WTC11 (cell line): ENCODE measurements around the gene RPN1. TPM values are rescaled to one million over a fixed set of nuclear protein-coding genes. Genes with fewer than 3 reads are reported as not detected.

Source experiments
- ATAC-seq: fragments of 200-7000 bp; cut with Tn5 transposase; 2 replicates; pipeline ENCODE4 v1.10.0; 2021; ENCODE audit warnings: mild to moderate bottlenecking, moderate library complexity
- CTCF ChIA-PET: fragments of 300-600 bp; sonication (Branson Sonifier 250); formaldehyde crosslinking; loops from one replicate; lab custom pipeline; 2021; ENCODE audit warnings: antibody characterized with exemption; lab: Charles Lee
- POLR2A ChIA-PET: fragments of 350-600 bp; sonication (Branson Sonifier 250); formaldehyde crosslinking; loops from one replicate; lab custom pipeline; 2021; ENCODE audit warnings: antibody characterized with exemption; lab: Charles Lee
- DNase-seq: peaks from one replicate; pipeline ENCODE4 v3.0.0; 2021; ENCODE audit warnings: low spot score
- H3K27ac Mint-ChIP-seq: 2 replicates; pipeline ENCODE4 v1.8.0; 2021; ENCODE audit warnings: mixed read lengths
- H3K27me3 Mint-ChIP-seq: 2 replicates; pipeline ENCODE4 v1.8.0; 2021; ENCODE audit warnings: low read depth, mild to moderate bottlenecking, moderate library complexity, mixed read lengths
- H3K36me3 Mint-ChIP-seq: 2 replicates; pipeline ENCODE4 v1.8.0; 2021; ENCODE audit warnings: mixed read lengths
- H3K4me1 Mint-ChIP-seq: 2 replicates; pipeline ENCODE4 v1.8.0; 2022; ENCODE audit warnings: mixed read lengths
- H3K4me3 Mint-ChIP-seq: 2 replicates; pipeline ENCODE4 v1.8.0; 2021; ENCODE audit warnings: mild to moderate bottlenecking, moderate library complexity, mixed read lengths
- H3K9me3 Mint-ChIP-seq: 2 replicates; pipeline ENCODE4 v1.8.0; 2021; ENCODE audit warnings: mixed read lengths
- ARID4B ChIP-seq: sonication (generic); formaldehyde crosslinking; IDR thresholded peaks from 2 replicates; pipeline ENCODE4 v1.8.0; 2023; ENCODE audit warnings: missing genetic modification reagents, mild to moderate bottlenecking, borderline replicate concordance
- EMX1 ChIP-seq: fragments of 250-450 bp; sonication (Bioruptor Pico); IDR thresholded peaks from 2 replicates; pipeline ENCODE4 v1.8.0; 2021; ENCODE audit warnings: mild to moderate bottlenecking
- ETV6 ChIP-seq: sonication (generic); formaldehyde crosslinking; IDR thresholded peaks from 2 replicates; pipeline ENCODE4 v1.8.1; 2022; ENCODE audit warnings: mild to moderate bottlenecking, missing genetic modification reagents
- FOXK1 ChIP-seq: sonication (generic); formaldehyde crosslinking; IDR thresholded peaks from 2 replicates; pipeline ENCODE4 v1.8.0; 2022; ENCODE audit warnings: mild to moderate bottlenecking, moderate library complexity, missing genetic modification reagents
- GABPB1 ChIP-seq: sonication (generic); formaldehyde crosslinking; IDR thresholded peaks from 2 replicates; pipeline ENCODE4 v1.8.1; 2023; ENCODE audit warnings: mild to moderate bottlenecking, missing genetic modification reagents
- GRHL2 ChIP-seq: fragments of 250-450 bp; sonication (Bioruptor Pico); IDR thresholded peaks from 2 replicates; pipeline ENCODE4 v1.8.0; 2022; ENCODE audit warnings: mild to moderate bottlenecking, moderate library complexity; ENCODE audit not compliant: insufficient replicate concordance, severe bottlenecking
- JAZF1 ChIP-seq: fragments of 250-450 bp; sonication (Bioruptor Pico); IDR thresholded peaks from 2 replicates; pipeline ENCODE4 v1.9.0; 2021; ENCODE audit warnings: moderate library complexity, mild to moderate bottlenecking, inconsistent platforms
- MYBL2 ChIP-seq: sonication (generic); formaldehyde crosslinking; IDR thresholded peaks from 2 replicates; pipeline ENCODE4 v1.8.1; 2023; ENCODE audit warnings: mild to moderate bottlenecking, moderate library complexity, missing genetic modification reagents
- NR2C2 ChIP-seq: sonication (generic); formaldehyde crosslinking; IDR thresholded peaks from 2 replicates; pipeline ENCODE4 v1.8.0; 2022; ENCODE audit warnings: mild to moderate bottlenecking, missing genetic modification reagents
- PREB ChIP-seq: sonication (generic); formaldehyde crosslinking; IDR thresholded peaks from 2 replicates; pipeline ENCODE4 v1.8.1; 2022; ENCODE audit warnings: mild to moderate bottlenecking, missing genetic modification reagents, moderate library complexity, borderline replicate concordance
- SMAD3 ChIP-seq: sonication (generic); formaldehyde crosslinking; IDR thresholded peaks from 2 replicates; pipeline ENCODE4 v1.8.0; 2022; ENCODE audit warnings: missing genetic modification reagents, mild to moderate bottlenecking, borderline replicate concordance
- TEAD4 ChIP-seq: sonication (generic); formaldehyde crosslinking; IDR thresholded peaks from 2 replicates; pipeline ENCODE4 v1.8.0; 2022; ENCODE audit warnings: mild to moderate bottlenecking, missing genetic modification reagents
- ZNF232 ChIP-seq: sonication (generic); formaldehyde crosslinking; IDR thresholded peaks from 2 replicates; pipeline ENCODE4 v1.8.0; 2022; ENCODE audit warnings: mild to moderate bottlenecking, missing genetic modification reagents
- ZNF317 ChIP-seq: sonication (generic); formaldehyde crosslinking; IDR thresholded peaks from 2 replicates; pipeline ENCODE4 v1.8.1; 2023; ENCODE audit warnings: low read depth, mild to moderate bottlenecking, moderate library complexity, missing genetic modification reagents, borderline replicate concordance
- ZNF396 ChIP-seq: fragments of 250-450 bp; sonication (Bioruptor Pico); IDR thresholded peaks from 2 replicates; pipeline ENCODE4 v1.8.0; 2021; ENCODE audit warnings: mild to moderate bottlenecking, moderate library complexity, borderline replicate concordance
- ZNF423 ChIP-seq: fragments of 250-450 bp; sonication (Bioruptor Pico); IDR thresholded peaks from 2 replicates; pipeline ENCODE4 v2.1.2; 2022; ENCODE audit warnings: mild to moderate bottlenecking, moderate library complexity
- ZNF532 ChIP-seq: fragments of 250-450 bp; sonication (Bioruptor Pico); IDR thresholded peaks from 2 replicates; pipeline ENCODE4 v1.9.0; 2021; ENCODE audit warnings: mild to moderate bottlenecking, borderline replicate concordance
- total RNA-seq: library from RNA; stranded (reverse); gene quantifications from 3 replicates; pipeline ENCODE4 v1.2.3, GENCODE V29; 2021
- TF ChIP-seq, protein P1 (sequence below): sonication (generic); formaldehyde crosslinking; IDR thresholded peaks from 2 replicates; pipeline ENCODE4 v1.8.1; 2023; ENCODE audit warnings: mild to moderate bottlenecking, moderate library complexity, missing genetic modification reagents
- TF ChIP-seq, protein P2 (sequence below): fragments of 250-450 bp; sonication (Bioruptor Pico); conservative IDR thresholded peaks from 2 replicates; pipeline ENCODE4 v1.9.0; 2021; ENCODE audit warnings: mild to moderate bottlenecking
- TF ChIP-seq, protein P3 (sequence below): fragments of 250-450 bp; sonication (Bioruptor Pico); IDR thresholded peaks from 2 replicates; pipeline ENCODE4 v1.9.0; 2021; ENCODE audit warnings: moderate library complexity, mild to moderate bottlenecking, inconsistent platforms, borderline replicate concordance

Gene RPN1
- total RNA-seq, 1 experiment from 2014 or later: 160 TPM

DNA sequence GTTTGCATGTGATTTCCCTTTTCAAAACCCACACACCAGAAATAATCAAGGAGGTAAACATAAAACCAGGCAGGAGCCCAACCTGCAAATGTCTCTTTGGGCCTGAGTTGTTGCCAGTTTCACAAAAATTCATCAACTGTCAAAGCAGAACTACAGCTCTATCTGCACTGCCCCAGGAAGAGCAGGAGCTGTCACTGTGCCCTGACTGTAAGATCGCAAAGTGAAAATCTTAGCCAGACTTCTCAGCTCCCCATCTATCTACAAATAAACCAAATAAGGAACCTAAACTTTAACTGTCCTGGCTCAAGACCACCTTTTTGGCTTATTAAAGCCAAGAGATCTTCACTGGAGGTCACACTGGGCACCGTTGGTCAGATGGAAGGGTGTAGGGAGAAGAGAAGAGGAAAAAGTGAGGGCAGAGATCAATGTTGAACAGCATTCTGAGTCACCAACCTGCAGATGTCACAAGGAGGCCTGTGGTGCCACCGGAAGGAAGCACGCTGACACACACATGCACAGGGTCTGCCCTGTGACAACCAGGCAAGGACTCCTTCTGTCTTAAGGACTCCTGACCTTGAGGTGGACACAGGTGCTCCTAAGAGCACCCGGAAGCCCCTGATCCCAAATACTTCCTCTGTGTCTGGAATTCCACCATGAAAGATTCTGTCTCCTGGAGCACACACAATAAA lies 58.7 kb downstream of the RPN1 start:
- ChIA-PET CTCF (interaction anchor here (0.9 to 3.3 kb wide), 7 partner anchors 10 to 287 kb away, joined by 3 to 35 read pairs (median 4); partner anchors contain the start of gene ACAD9), POLR2A (no interaction called here)
- no peak for ATAC-seq
- Mint-ChIP-seq H3K36me3 (peaks cover 4% of the 10 kb centered on the region; the same call in 1 of the 2 replicates), H3K4me1 (peaks cover 4% of the 10 kb centered on the region), H3K27me3 (no peaks in the 10 kb centered on the region)
- TF ChIP-seq ETV6 (CRISPR knock-in tag): no peak
- TF ChIP-seq, protein P1, sequence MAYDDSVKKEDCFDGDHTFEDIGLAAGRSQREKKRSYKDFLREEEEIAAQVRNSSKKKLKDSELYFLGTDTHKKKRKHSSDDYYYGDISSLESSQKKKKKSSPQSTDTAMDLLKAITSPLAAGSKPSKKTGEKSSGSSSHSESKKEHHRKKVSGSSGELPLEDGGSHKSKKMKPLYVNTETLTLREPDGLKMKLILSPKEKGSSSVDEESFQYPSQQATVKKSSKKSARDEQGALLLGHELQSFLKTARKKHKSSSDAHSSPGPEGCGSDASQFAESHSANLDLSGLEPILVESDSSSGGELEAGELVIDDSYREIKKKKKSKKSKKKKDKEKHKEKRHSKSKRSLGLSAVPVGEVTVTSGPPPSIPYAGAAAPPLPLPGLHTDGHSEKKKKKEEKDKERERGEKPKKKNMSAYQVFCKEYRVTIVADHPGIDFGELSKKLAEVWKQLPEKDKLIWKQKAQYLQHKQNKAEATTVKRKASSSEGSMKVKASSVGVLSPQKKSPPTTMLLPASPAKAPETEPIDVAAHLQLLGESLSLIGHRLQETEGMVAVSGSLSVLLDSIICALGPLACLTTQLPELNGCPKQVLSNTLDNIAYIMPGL (CRISPR knock-in tag): no peak
- TF ChIP-seq TEAD4 (CRISPR knock-in tag): no peak
- TF ChIP-seq ZNF232 (CRISPR knock-in tag): no peak
- TF ChIP-seq NR2C2 (CRISPR knock-in tag): no peak
- no peak for TF ChIP-seq ZNF423 (CRISPR knock-in tag)
- TF ChIP-seq SMAD3 (CRISPR knock-in tag): no peak
- no peak for TF ChIP-seq JAZF1 (CRISPR knock-in tag)
- no peak for TF ChIP-seq ZNF532 (CRISPR knock-in tag)
- no peak for TF ChIP-seq PREB (CRISPR knock-in tag)
- no peak for TF ChIP-seq ZNF317 (CRISPR knock-in tag)
- no peak for TF ChIP-seq FOXK1 (CRISPR knock-in tag)
- TF ChIP-seq ARID4B (CRISPR knock-in tag): no peak
- TF ChIP-seq GABPB1: no peak
- TF ChIP-seq, protein P2, sequence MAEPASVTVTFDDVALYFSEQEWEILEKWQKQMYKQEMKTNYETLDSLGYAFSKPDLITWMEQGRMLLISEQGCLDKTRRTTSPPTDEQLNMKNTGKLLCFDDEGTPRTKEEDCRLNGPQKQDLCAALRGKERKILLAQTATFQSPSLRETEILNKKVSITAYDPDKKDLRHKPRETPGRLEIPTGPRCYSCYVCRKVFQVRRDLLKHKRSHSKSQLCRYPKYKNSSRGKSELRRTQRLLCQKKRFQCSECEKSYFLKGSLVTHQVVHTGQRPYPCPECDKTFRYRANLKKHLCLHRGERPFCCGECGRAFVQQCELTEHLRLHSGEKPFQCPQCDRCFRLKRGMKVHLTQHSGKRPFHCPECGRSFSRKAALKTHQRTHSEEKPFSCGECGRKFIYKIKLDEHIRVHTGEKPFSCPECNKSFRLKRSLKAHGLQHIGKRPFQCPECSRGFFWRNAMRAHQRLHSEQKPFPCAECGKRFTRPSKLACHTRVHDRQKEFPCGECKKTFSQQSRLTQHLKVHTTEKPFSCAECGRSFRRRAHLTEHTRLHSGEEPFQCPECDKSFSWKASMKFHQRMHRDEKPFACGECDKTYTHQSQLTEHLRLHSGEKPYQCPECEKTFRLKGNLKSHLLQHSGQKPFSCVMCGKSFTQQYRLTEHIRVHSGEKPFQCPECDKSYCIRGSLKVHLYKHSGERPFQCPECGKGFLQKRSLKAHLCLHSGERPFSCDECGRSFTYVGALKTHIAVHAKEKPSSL: no peak
- TF ChIP-seq EMX1 (CRISPR knock-in tag): no peak
- TF ChIP-seq, protein P3, sequence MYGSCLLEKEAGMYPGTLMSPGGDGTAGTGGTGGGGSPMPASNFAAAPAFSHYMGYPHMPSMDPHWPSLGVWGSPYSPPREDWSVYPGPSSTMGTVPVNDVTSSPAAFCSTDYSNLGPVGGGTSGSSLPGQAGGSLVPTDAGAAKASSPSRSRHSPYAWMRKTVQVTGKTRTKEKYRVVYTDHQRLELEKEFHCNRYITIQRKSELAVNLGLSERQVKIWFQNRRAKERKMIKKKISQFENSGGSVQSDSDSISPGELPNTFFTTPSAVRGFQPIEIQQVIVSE: no peak
- no peak for TF ChIP-seq GRHL2 (CRISPR knock-in tag)
- TF ChIP-seq MYBL2 (CRISPR knock-in tag): no peak
- TF ChIP-seq ZNF396 (CRISPR knock-in tag): no peak
- TF ChIP-seq, all 79 proteins: peak for 0
- Mint-ChIP-seq H3K9me3 (peaks cover 11% of the 10 kb centered on the region), H3K4me3 (no peak overlapping the region), H3K27ac (no peak overlapping the region)
- DNase-seq: no peak
